Activated T-cell treated with anti-CD3 and anti-CD28 coated beads for 24 hours (primary cell): ENCODE results near the gene POLG2.
"Not testable (repeated sequence)": the region's sequence is repeated elsewhere in the genome, so short reads cannot be mapped to it uniquely, and the experiment has no call there.

ENCODE experiments used
- DNase-seq: peaks from one replicate; pipeline ENCODE4 v3.0.0-alpha.2; 2020; ENCODE audit warnings: low read depth

The POLG2 gene

DNA sequence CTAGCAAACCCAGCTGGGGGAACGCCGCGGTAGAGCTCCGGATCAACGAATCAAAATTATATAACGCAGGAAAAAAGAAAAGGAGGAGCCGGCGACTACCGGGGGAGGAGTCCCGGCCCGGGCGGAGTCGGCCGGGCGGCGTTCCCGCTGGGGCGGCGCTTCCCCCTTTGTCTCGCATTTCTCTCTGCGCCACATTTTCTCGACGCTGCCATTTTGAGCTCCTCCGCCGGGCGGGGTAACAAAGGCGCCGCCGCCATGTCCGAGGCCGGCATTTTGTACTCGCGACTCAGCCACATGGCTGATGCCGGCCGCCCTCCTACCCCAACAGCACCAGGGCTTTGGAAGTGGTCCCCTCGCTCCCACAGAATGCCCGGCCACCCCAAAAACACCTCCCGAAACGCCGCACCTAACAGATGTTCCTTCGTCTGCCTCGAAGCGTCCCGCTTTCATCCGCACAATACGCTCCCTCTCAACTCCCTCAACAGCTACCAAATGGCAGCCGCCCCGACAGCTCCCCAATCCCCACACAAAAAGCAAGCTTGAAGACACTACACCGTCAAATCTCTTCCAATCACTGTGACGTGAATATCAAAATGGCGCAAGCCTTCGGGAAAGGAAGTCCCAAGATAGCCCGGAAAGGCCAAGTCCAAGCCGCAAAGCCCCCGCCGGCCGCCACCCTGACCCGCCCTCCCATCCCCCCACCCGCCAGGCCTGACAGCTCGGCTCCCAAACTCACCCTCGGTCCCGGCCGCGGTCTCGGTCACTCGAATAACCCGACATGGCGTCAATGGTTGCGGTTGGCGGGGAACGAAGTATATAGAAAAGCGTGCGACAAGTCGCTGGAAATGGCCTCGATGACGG lies 8.7 kb upstream of the POLG2 start:
- DNase-seq: peak; percentile 78

DNA sequence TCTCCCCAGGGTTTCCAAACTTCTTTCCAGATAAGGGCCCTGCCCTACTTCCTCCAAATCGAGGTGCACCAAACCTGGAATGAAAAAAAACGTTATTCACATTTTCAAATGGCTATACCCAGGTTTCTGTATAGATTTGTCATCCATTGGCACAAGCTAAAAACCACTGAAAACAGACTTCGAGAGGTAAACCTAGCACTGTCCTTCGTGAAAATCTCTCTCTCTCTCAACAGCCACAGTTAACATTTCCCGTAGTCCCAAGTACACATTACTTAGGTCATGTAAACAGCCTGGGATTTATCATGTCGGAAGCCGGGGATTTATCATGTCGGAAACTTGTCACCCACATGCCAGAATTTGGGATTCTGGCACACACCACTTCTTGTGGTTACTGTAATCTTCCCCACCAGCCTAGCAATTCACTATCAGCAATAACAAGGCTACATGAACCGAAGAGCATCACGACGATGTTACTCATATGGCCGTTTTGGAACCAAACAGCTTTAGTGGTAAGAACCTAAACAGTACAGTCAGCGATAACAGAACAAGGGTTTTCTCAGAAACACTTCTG lies 8.0 kb upstream of the POLG2 start:
- no peak for DNase-seq

DNA sequence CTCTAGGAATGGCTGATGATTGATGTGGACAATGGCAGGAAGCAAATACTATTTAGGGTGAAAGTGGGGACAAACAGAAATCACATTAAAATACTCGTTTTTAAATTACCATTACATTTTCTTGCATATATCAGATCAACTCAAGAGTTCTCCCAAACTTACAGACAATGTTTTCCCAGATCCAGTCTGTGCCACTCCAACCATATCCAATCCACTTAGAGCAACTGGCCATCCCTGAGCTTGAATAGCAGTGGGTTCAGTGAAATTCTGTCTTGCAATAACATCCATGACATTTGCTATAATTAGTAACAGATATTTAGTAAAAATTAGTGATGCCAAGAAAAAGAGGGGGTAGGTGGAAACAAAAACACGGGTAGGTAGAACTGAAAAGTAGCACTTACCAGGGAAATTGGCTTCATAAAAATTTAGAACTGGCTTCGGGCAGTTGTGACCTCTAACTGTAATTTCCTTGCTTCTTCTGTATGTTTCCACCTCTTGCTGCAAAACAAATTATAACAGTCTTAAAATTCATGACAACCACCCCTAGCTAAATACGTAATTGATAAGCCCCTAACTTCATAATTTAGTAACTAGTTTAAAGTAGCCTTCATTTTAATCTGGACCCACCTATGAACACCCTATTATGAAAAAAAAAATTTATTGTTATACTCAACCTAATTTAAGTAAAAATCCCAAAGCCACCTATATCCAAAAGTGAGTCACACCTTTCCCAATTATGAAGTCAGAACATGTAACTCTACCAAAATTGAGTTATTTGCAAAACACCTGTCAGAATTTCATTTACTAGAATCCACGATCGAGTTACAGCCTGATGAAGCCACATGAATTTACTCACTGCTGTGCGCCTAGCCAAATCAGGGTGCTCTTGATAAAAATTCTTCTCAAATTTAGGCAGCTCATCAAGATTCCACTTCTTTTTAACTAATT lies 7.2 kb upstream of the POLG2 start:
- no peak for DNase-seq

DNA sequence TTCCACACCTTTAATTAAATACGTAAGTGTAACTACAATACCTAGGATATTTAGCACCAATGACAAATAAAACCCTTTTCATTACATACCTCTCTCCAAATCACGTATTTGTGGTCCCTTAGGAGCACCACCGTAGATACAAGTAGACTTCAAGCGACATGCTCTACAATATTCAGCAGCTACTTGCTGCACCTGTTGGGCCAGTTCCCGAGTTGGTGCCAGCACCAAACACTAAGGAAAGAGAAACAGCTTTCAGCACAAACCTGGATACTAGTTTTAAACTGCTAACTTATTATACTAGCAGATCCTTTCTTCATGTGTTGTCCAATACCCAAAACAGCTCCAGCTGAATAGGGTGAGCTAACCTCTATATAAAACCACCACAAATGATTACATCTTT lies 6.5 kb upstream of the POLG2 start:
- DNase-seq: no peak

DNA sequence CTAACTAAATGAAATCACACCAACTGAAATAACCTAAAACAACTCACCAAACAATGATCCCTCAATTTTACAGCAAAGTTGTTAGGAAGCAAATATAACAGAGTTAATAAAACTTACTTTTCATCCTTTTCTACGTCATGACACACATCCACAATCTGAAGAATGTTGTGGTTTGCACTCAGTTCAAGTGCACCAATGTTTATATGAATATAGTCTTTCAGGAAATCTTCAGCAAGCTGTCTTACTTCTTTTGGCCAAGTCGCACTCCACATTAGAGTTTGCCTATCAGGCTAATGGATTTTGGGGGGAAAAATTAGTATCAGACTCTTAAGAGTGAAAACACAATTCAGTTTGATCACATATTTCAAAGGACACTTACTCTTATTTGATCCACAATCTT lies 6.0 kb upstream of the POLG2 start:
- no peak for DNase-seq

DNA sequence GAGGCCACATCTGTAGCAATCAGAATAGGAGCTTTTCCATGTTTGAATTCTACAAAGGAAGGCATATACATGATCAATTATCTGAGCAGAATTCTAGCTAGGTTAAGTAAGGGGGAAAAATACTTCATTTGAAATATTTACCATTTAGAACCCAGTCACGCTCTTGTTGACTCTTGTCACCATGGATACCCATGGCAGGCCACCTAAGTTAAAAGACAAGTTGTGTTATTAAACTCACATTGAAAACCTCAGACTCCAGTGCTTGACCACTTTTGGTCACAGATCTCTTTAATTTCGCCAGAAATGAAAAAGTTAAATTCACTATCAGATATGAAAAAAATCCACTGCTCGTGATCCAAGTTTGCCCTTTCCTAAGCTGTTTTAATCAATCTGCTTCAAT lies 5.2 kb upstream of the POLG2 start:
- no peak for DNase-seq

DNA sequence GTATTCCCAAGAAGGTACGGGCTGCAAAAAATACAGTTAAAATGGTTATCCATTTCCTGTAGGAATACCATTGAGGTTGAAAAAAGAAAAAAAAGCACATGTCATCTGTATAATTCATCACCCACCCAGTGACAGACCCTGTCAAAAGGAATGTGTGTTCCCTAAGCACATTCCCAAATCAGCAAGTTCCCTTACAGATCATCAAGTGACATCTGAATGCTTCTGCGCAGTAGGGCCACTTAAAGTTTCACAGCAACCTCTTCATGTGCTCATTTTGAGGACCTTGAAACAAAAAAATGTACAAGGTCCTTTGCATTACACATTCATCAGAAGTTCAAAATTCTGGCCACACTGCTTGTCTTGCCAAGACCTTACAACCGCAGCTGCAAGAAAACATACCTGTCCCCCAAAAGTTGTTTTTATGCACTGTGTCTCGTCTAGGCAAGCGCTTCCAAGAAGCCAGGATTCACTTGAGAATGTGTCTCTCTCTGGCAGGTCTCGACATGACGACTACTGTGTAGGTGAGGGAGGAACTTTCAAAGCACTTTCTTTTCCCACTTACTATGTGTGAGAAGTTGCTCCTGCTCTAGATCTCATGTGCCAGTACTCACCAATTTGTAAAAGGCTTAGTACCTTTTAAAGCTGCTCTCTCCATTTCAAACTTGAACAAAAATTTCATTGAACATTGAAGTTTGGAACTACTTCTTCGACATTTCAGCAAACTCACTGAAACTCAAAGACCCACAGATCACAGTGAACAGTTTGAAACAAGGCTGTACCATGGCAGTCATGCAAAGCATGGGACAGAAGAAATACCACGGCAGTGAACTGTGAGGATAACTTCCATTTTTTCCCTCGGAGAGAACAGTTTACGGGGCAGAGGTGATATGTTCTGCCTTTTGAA lies 4.3 kb upstream of the POLG2 start:
- DNase-seq: no peak

DNA sequence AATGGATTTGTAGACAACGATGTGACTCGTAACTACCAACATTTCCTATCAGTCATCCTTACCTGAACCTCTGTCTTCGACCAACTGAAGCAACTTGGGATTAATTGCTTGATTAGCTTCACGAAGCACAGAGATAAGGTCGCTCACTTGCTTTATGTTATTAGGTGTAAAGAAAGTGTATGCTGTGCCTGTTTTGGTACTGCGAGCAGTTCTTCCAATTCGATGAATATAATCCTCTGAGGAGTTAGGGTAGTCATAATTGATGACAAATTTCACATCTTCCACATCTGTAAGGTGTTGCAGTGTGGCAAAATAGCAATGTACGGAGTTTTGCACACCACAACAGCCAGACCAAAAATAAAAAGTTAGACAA lies 3.6 kb upstream of the POLG2 start:
- no peak for DNase-seq

DNA sequence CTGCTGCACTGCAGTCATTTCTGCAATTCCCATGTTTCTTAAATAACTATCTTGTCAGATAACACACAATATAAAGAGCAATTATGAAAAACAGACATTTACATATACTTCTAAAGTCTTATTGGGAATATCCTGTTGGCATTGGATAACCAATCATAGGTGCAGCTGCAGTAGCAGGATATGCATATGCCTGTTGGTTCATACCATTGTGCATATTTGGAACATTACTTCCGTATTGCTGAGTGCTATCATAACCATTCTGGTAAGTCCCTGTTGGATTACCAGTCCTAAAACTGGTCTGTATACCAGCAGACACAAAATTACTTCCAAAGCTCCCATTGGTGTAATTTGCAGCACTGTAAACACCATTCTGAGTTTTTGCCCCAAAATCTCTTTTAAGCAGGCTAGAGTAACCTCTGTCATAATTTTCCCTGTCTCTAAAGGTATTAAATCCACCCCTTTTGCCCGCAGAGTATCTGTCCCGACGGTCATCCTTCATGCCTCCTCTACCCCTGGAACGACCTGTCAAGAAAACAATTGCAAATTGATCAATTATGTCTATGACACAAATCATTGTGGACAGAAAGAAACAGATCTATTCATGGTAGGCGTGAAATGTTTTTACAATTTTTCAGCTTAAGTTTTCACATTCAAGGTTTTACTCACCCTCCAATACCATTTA lies 3.1 kb upstream of the POLG2 start:
- no peak for DNase-seq

DNA sequence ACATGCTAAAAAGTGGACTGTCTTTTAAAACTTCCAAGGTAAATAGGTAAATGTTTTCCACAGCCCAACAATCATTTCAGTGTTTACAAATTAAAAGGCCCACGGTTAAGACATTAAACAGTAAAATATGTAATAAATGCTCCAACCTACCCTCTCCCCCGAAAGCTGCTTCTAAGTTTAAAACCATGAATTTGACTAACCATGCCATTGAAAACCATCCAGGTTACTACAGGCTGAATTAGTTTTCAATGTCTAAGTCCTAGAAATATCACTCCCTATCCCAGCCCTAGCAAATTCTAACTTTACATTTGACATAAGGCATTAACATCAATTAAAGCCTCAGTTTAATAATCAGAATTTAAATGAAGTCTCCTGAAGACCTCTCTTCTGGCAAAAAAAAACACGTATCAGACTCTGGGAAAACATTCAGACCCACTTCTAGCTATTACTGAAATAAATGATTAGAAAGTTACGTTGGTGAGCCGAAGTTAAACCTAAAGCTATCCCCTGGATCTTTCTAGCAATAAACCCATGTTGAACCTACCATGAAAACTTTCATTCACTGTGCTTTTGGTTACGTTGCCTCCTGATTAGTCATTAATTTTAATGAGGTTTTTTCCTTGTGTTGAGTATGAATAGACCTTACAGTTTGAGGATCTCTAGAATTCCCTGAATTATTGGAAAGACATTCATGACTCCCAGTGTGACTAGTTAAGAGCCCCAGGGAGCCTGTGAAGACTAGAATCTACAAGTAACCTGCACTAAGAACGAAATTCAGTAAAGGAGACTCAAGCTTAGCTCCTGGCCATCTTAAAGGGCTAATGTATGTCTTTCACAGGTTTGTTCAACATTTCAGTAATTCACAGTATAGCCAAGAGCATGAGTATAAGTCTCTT lies 1.7 kb upstream of the POLG2 start:
- DNase-seq: no peak

DNA sequence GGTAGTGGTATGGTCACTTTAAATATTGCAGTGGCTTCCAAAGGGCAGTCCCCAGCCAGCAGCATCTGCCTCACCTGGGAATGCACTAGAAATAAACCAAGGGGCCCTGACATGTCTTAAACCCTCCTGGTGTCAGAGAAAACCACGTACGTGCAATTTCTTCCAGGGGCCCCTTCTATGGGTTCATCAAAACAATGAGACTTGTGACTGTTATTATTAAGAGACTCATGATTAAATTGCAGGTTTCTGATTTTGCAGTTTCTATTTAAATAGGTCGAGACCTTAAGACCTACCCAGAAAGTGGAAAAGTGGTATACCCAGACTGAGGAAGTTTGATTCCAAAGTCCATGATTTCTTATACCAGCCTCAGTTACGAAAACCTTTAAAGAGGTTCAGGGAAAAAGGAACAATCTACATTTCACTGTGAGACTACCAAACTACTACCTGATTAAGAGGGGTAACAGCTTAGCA lies 746 bp upstream of the POLG2 start:
- peak; percentile 29 for DNase-seq

DNA sequence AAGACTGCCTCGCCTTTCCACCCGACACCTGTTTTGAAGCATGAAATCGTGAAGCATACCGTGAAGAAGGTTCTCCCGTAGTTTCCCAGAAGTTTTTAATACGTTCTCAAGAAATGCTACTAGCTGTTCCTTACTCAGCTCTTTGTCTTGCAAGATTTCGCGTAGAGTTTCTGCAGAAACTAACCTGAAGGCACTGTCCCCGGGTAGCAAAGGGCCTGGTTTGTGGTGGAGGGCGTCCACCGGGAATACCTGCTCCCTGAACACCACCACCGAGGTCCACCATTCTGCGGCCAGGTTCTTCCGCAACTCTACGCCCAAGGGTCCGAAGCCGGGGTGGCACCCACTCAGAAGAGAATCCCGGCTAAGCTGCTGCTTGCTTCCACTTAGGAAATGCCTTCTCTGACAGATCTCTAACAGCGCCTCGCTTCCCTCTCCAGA lies 487 bp downstream of the POLG2 start:
- DNase-seq: no peak

DNA sequence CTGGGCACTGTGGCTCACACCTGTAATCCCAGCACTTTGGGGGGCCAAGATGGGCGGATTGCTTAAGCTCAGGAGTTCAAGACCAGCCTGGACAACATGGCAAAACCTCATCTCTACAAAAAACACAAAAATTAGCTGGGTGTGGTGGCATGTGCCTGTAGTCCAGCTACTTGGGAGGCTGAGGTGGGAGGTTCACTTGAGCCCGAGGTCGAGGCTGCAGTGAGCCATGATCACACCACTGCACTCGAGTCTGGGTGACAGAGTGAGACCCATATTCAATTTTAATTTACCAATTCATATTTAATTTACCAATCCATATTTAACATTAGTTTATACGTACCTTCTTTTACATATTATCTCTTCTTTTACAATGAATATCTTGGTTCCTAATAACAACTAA lies 1.6 kb downstream of the POLG2 start:
- not testable (repeated sequence) for DNase-seq

DNA sequence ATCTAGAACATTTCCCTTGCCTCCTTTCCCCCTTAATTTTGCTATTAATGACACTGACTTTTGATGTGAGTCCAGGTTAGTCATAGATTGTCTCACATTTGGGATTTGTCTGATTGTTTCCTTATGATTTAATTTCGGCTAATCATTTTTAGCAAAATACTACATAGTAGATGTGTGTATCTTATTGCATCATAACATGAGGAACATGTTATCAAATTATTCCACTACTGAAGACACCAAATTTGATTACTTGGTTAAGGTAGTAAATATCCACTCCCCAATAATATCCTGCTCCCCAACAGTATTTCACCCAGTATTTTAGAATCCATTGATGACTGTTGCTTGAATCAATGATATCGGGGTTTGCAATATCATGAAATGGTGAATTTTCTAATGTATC lies 2.7 kb downstream of the POLG2 start:
- DNase-seq: no peak

DNA sequence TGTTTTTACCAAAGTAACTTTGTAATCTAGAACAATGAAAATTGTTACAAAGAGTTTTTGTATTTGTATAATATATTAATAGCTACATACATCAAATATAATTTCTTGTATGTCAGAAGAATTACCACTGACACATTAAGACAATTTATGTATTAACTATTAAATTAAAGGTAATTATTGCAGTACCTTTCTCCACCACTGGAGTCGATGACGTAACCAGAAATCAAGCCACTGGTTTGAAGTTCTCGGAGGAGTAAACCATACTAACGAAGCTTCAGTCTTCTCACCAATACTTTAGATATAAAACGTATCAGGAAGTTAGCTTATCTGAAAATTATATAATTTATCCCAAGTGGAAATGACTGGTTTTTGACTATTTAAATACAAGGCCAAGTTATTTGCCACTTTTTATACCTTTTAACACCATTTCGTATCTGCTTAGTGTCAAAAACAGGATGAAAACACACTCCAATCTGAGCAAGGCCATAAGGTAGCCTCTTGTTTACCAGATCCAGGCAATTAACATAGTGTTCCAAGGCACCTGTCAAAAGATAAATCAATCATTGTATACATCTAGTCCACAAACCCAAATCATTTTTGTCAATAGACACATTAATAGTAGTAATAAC lies 4.3 kb downstream of the POLG2 start:
- no peak for DNase-seq

DNA sequence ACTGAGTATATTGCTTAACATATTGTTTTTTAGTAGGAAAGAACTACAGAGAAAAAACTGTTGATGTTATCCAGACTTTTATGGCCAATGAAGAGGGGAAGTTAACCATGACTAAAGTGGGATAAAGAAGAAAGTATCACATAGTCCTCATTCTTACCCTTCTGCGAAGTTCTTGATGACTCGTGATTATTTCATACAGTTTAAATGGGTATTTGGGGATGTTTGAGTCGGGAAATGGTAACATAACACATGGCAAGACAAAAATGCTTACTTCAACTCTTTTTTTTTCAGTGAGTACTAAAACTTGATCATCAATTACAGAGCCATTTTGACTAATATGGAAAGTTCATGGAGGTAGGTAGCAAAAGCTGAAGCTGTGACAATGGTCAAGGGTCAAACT lies 4.9 kb downstream of the POLG2 start:
- no peak for DNase-seq

DNA sequence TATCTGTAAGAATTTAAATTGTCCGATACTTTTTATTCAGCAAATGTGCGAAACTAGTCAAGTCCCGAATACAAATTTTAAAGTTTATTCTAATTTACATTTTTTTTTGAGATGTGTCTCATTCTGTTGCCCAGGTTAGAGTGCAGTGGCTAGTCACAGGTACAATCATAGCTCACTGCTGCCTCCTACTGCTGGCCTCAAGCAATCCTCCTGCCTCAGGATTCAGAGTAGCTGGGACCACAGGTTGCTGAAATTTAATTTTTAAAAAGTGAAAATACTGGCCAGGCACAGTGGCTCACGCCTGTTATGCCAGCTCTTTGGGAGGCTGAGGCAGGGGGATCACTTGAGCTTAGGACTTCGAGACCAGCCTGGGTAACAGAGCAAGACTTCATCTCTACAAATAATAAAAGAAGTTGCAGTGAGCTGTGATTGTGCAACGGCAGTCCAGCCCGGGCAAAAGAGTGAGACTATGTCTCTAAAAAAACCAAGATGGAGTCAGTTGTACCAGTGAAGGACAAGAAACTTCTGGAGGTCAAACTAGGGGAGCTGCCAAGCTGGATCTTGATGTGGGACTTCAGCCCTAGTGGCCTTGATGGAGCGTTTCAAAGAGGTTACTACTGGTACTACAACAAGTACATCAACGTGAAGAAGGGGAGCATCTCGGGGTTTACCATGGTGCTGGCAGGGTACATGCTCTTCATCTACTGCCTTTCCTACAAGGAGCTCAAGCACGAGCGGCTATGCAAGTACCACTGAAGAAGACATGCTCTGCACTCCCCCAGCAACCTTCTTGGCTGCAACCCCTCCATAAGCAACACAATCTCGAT lies 5.6 kb downstream of the POLG2 start:
- no peak for DNase-seq

DNA sequence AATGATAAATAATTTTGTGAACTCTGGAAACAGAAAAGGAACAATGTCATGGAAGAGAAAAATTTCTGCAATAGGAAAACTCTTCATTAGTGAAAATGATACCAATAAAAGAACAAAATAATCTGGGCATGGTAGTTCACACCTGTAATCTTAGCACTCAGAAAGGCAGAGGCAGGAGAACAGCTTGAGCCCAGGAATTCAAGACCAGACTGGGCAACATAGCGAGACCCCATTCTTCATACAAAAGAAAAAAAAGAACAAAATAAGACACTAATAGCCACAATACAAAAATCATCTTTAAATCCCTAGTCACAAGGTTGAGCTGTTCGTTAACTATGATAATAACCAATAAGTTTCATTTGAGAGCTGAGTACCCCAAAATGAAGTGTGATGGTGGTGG lies 8.6 kb downstream of the POLG2 start:
- DNase-seq: no peak

DNA sequence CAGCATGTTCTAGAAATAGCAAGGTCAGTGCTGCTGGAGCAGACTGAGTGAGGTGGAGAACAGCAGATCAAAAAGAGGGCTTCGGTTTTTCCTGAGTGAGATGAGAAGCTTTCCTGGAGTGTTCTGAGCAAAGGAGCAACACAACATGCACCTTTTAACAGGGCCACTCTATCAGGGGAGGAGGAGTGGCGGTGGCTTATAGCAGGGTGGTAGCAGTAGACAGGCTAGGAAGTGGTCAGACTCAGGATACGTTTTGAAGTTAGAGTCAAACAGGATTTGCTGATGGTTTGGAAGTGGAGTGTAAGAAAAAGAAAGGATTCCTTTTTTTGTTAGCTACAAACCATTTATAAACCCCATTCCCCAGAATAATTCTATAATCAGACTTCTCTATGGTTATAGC lies 12.5 kb downstream of the POLG2 start:
- DNase-seq: no peak
